HepG2 (cell line): ENCODE results near the gene TMEM127. TPM values are rescaled to one million over a fixed set of nuclear protein-coding genes. Genes with fewer than 3 reads are reported as not detected.

Experiments
- MAF1 ChIP-seq: sonication (generic); formaldehyde crosslinking; IDR thresholded peaks from 2 replicates; pipeline ENCODE4 v1.5.0; 2020; ENCODE audit warnings: missing genetic modification reagents, borderline replicate concordance
- MED1 ChIP-seq: sonication (generic); formaldehyde crosslinking; IDR thresholded peaks from 2 replicates; pipeline ENCODE4 v1.4.0; 2020; ENCODE audit warnings: missing genetic modification reagents
- MXI1 ChIP-seq: IDR thresholded peaks from 3 replicates; pipeline ENCODE4 v1.6.1; 2012; ENCODE audit warnings: low read depth, low read length, inconsistent platforms, borderline replicate concordance
- NFRKB ChIP-seq: fragments of 450-650 bp; IDR thresholded peaks from 2 replicates; pipeline ENCODE4 v1.6.1; 2017
- POLR2G ChIP-seq: fragments of 200-400 bp; formaldehyde crosslinking; IDR thresholded peaks from 2 replicates; pipeline ENCODE4 v1.6.1; 2018; ENCODE audit warnings: mild to moderate bottlenecking, low read depth, low read length, moderate library complexity
- SOX13 ChIP-seq, 3 experiments: fragments of 450-650 bp in 1 of 3; sonication (generic) in 1 of 3; formaldehyde crosslinking in 1 of 3; IDR thresholded peaks in 2 of 3; conservative IDR thresholded peaks in 1 of 3; 2 replicates each; pipeline versions ENCODE4 v1.5.0 to v1.6.1; 2016 to 2020; ENCODE audit warnings: antibody characterized with exemption in 1 of 3, mild to moderate bottlenecking in 1 of 3, missing compliant biosample characterization in 1 of 3, missing genetic modification reagents in 1 of 3, moderate library complexity in 1 of 3
- THAP11 ChIP-seq: IDR thresholded peaks from 2 replicates; pipeline ENCODE4 v1.6.1; 2016; ENCODE audit warnings: missing biosample characterization, missing genetic modification reagents
- ZNF20 ChIP-seq: sonication (generic); formaldehyde crosslinking; IDR thresholded peaks from 2 replicates; pipeline ENCODE4 v1.4.0; 2020; ENCODE audit warnings: mild to moderate bottlenecking, moderate library complexity, missing genetic modification reagents
- ZNF629 ChIP-seq: sonication (generic); formaldehyde crosslinking; conservative IDR thresholded peaks from 2 replicates; pipeline ENCODE4 v1.5.0; 2020; ENCODE audit warnings: missing genetic modification reagents
- ZNF776 ChIP-seq: sonication (generic); formaldehyde crosslinking; IDR thresholded peaks from 2 replicates; pipeline ENCODE4 v1.4.0; 2020; ENCODE audit warnings: mild to moderate bottlenecking, missing genetic modification reagents
- polyA plus RNA-seq, 8 experiments: library from polyadenylated mRNA; depleted of rRNA in 3 of 8; stranded (reverse) in 7 of 8; unstranded in 1 of 8; fragments of >200 nt; fragmentation: Illumina TruSeq in 4 of 8; extraction: Trizol in 4 of 8; gene quantifications; 2 replicates each; pipeline versions ENCODE4 v1.2.1 to v1.2.3, GENCODE V29; 2011 to 2016; ENCODE audit warnings: low read depth in 4 of 8, missing spikeins in 1 of 8, mixed read lengths in 1 of 8; ENCODE audit not compliant: insufficient read depth in 1 of 8
- total RNA-seq, 5 experiments: library from RNA; depleted of rRNA; stranded (reverse); fragments of >200 nt; fragmentation: Illumina TruSeq; extraction: Trizol; gene quantifications; 2 replicates each; pipeline ENCODE4 v1.2.3, GENCODE V29; 2016; ENCODE audit warnings: low read depth in 1 of 5
- TF ChIP-seq, protein P1 (sequence below): sonication (generic); formaldehyde crosslinking; IDR thresholded peaks from 2 replicates; pipeline ENCODE4 v1.5.1; 2020; ENCODE audit warnings: mild to moderate bottlenecking, missing genetic modification reagents, borderline replicate concordance
- TF ChIP-seq, protein P2 (sequence below): sonication (generic); formaldehyde crosslinking; IDR thresholded peaks from 2 replicates; pipeline ENCODE4 v1.4.0; 2020; ENCODE audit warnings: missing genetic modification reagents
- TF ChIP-seq, protein P3 (sequence below): sonication (generic); formaldehyde crosslinking; IDR thresholded peaks from 2 replicates; pipeline ENCODE4 v1.5.1; 2020; ENCODE audit warnings: mild to moderate bottlenecking, missing genetic modification reagents
- TF ChIP-seq, protein P4 (sequence below): IDR thresholded peaks from 2 replicates; pipeline ENCODE4 v1.6.1; 2016; ENCODE audit warnings: mild to moderate bottlenecking
- TF ChIP-seq, protein P5 (sequence below): sonication (generic); formaldehyde crosslinking; IDR thresholded peaks from 2 replicates; pipeline ENCODE4 v1.8.1; 2023; ENCODE audit warnings: mild to moderate bottlenecking, missing genetic modification reagents
- TF ChIP-seq, protein P6 (sequence below): IDR thresholded peaks from 2 replicates; pipeline ENCODE4 v1.6.1; 2016

TMEM127 gene
- total and polyA plus RNA-seq, 2 of the 13 experiments (the other 11 are each of a cell fraction or from before 2014, with no cell fraction given) = 21.5 to 33.9 TPM

DNA sequence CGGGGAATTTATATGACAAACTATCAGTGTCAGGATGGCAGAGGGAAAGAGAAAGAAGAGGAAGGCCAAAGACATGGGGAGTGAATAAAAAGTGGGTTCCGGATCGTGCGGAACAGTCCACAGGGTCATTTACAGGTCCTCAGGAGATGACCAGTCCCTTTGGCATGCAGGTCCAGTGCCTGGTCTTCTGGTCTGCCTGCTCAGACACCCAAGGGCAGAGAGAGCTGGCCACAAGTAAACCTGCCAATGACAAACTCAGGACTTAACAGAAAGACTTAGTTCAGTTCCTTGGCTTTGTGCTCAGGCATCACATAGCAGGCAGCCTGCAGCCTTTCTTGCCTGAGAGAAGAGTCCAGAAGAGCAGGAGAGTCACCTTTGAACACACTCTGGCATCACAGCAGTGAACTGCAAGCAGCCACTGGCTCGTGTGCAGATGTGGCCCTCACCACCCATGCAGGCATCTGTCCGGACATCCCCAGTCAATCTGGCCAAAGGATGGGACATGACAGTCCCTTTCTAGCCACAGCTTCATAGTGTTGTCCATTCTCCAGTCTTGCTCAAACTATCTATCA lies 14.0 kb downstream of the TMEM127 start (continued):
- TF ChIP-seq, protein P1, sequence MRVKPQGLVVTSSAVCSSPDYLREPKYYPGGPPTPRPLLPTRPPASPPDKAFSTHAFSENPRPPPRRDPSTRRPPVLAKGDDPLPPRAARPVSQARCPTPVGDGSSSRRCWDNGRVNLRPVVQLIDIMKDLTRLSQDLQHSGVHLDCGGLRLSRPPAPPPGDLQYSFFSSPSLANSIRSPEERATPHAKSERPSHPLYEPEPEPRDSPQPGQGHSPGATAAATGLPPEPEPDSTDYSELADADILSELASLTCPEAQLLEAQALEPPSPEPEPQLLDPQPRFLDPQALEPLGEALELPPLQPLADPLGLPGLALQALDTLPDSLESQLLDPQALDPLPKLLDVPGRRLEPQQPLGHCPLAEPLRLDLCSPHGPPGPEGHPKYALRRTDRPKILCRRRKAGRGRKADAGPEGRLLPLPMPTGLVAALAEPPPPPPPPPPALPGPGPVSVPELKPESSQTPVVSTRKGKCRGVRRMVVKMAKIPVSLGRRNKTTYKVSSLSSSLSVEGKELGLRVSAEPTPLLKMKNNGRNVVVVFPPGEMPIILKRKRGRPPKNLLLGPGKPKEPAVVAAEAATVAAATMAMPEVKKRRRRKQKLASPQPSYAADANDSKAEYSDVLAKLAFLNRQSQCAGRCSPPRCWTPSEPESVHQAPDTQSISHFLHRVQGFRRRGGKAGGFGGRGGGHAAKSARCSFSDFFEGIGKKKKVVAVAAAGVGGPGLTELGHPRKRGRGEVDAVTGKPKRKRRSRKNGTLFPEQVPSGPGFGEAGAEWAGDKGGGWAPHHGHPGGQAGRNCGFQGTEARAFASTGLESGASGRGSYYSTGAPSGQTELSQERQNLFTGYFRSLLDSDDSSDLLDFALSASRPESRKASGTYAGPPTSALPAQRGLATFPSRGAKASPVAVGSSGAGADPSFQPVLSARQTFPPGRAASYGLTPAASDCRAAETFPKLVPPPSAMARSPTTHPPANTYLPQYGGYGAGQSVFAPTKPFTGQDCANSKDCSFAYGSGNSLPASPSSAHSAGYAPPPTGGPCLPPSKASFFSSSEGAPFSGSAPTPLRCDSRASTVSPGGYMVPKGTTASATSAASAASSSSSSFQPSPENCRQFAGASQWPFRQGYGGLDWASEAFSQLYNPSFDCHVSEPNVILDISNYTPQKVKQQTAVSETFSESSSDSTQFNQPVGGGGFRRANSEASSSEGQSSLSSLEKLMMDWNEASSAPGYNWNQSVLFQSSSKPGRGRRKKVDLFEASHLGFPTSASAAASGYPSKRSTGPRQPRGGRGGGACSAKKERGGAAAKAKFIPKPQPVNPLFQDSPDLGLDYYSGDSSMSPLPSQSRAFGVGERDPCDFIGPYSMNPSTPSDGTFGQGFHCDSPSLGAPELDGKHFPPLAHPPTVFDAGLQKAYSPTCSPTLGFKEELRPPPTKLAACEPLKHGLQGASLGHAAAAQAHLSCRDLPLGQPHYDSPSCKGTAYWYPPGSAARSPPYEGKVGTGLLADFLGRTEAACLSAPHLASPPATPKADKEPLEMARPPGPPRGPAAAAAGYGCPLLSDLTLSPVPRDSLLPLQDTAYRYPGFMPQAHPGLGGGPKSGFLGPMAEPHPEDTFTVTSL (CRISPR knock-in tag) = peak; percentile 13; the same call in 1 of the 2 replicates
- TF ChIP-seq, protein P2, sequence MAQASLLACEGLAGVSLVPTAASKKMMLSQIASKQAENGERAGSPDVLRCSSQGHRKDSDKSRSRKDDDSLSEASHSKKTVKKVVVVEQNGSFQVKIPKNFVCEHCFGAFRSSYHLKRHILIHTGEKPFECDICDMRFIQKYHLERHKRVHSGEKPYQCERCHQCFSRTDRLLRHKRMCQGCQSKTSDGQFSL (CRISPR knock-in tag) = no peak
- TF ChIP-seq, protein P3, sequence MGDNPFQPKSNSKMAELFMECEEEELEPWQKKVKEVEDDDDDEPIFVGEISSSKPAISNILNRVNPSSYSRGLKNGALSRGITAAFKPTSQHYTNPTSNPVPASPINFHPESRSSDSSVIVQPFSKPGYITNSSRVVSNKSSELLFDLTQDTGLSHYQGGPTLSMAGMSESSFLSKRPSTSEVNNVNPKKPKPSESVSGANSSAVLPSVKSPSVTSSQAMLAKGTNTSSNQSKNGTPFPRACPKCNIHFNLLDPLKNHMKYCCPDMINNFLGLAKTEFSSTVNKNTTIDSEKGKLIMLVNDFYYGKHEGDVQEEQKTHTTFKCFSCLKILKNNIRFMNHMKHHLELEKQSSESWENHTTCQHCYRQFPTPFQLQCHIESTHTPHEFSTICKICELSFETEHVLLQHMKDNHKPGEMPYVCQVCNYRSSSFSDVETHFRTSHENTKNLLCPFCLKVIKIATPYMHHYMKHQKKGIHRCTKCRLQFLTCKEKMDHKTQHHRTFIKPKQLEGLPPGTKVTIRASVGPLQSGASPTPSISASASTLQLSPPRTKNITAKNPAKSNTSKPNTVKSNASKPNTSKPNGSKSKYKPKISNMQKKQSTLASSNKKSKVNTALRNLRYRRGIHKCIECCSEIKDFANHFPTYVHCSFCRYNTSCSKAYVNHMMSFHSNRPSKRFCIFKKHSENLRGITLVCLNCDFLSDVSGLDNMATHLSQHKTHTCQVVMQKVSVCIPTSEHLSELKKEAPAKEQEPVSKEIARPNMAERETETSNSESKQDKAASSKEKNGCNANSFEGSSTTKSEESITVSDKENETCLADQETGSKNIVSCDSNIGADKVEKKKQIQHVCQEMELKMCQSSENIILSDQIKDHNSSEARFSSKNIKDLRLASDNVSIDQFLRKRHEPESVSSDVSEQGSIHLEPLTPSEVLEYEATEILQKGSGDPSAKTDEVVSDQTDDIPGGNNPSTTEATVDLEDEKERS (CRISPR knock-in tag) = 0 out of 2 replicates have a peak, but pooled peaks have one; percentile 55
- TF ChIP-seq SOX13 (IDR thresholded peaks at IDR 0.05) (no peak), SOX13 (CRISPR knock-in tag; conservative IDR thresholded peaks at IDR 0.05 in 1 of 2, IDR thresholded peaks at IDR 0.05 in 1 of 2) (peak in 1 of 2 experiments; percentile 33; a peak in 1 of 4 replicates), ZNF629 (no peak), THAP11 (CRISPR knock-in tag) (peak; percentile 87), ZNF20 (no peak), MXI1 (peak; percentile 27; the same call in 1 of the 3 replicates), POLR2G (peak; percentile 54), MED1 (CRISPR knock-in tag) (peak; percentile 63), NFRKB (no peak), ZNF776 (CRISPR knock-in tag) (0 out of 2 replicates have a peak, but pooled peaks have one; percentile 46), MAF1 (CRISPR knock-in tag) (no peak)
- TF ChIP-seq, protein P4, sequence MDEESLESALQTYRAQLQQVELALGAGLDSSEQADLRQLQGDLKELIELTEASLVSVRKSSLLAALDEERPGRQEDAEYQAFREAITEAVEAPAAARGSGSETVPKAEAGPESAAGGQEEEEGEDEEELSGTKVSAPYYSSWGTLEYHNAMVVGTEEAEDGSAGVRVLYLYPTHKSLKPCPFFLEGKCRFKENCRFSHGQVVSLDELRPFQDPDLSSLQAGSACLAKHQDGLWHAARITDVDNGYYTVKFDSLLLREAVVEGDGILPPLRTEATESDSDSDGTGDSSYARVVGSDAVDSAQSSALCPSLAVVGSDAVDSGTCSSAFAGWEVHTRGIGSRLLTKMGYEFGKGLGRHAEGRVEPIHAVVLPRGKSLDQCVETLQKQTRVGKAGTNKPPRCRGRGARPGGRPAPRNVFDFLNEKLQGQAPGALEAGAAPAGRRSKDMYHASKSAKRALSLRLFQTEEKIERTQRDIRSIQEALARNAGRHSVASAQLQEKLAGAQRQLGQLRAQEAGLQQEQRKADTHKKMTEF (CRISPR knock-in tag) = peak; percentile 76
- TF ChIP-seq, protein P5, sequence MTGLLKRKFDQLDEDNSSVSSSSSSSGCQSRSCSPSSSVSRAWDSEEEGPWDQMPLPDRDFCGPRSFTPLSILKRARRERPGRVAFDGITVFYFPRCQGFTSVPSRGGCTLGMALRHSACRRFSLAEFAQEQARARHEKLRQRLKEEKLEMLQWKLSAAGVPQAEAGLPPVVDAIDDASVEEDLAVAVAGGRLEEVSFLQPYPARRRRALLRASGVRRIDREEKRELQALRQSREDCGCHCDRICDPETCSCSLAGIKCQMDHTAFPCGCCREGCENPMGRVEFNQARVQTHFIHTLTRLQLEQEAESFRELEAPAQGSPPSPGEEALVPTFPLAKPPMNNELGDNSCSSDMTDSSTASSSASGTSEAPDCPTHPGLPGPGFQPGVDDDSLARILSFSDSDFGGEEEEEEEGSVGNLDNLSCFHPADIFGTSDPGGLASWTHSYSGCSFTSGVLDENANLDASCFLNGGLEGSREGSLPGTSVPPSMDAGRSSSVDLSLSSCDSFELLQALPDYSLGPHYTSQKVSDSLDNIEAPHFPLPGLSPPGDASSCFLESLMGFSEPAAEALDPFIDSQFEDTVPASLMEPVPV (CRISPR knock-in tag) = no peak
- TF ChIP-seq, protein P6, sequence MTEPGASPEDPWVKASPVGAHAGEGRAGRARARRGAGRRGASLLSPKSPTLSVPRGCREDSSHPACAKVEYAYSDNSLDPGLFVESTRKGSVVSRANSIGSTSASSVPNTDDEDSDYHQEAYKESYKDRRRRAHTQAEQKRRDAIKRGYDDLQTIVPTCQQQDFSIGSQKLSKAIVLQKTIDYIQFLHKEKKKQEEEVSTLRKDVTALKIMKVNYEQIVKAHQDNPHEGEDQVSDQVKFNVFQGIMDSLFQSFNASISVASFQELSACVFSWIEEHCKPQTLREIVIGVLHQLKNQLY (CRISPR knock-in tag) = 0 out of 2 replicates have a peak, but pooled peaks have one; percentile 21
